ENCODE measurements around the gene CTSC. TPM values are rescaled to one million over a fixed set of nuclear protein-coding genes. Genes with fewer than 3 reads are reported as not detected.
"Not testable (repeated sequence)": the region's sequence is repeated elsewhere in the genome, so short reads cannot be mapped to it uniquely, and the experiment has no call there.

CTSC gene
- total RNA-seq, 1 donor from 2014 or later, result 43.9 TPM

DNA sequence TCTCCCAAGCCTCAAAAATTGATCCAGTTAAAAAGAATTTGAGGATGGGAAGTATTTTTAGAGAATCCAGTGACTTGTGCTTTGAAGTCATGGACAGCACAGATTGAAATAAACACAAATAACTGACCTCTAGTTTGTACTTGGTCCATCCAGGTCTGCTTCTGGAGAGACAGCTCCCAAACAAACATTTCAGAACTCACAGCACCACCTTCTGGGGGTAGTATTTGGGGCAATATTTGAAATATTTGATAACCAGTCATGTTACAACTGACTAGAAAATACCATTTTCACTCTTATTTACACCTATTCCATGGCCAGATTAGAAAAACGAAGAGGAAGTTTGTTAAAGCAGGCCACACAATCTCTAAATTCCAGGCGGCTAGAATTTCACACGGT is 56.2 kb downstream of the CTSC start:
- DNase-seq, result peak; percentile 9

DNA sequence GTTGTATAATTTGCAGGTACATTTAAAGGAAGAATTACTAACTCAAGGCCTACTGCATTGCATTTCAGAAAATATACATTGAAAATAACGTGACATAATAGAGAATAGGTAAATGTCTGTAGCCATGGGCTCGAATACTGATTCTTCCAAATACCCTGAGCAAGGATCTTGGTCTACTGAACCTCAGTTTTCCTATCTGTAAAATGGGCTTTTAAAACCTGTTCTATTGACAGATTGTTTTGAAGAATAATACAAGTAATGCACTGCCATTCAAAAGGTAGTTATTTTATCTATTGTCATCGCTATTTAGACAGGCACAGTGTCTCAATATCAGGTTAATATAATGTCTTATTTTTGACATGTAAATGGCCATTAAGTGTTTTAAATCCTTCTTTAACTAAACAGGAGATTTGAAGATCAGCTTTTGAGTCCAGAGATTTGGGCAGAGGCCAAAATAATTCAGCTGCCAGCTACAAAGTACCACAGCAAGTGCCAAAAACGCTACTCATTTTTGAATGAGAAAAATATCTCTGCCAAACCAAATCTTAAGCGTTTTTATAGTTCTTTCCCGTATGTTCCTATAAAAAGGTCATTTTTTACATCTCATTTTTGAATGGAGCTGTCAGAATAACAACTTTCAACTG is 56.7 kb downstream of the CTSC start:
- DNase-seq, result peak; percentile 79

DNA sequence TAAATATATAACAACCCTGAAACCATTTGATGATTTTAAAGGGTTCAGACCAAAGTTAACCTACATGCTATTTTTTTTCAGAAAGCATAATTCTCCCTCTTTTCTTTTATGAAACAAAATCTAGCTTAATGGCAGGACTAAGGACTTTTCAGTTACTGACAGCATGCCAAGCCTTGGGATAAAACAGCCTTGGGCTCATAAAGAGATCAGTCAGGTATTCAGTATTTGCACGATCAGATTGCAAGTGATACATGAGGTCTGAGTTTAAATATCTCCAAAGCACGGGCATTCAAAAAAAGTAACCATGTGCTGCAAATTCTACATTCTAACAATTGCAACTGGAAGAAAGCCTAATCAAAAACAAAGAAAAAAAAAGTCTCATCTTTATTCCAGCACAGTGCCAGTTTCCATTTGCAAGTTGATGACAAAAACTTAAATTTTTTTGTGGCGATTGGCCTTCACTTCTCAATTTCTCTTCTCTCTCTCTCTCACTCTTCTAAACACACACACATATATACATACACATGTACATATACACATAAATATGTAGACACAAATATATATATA is 60.1 kb downstream of the CTSC start:
- no peak for DNase-seq

DNA sequence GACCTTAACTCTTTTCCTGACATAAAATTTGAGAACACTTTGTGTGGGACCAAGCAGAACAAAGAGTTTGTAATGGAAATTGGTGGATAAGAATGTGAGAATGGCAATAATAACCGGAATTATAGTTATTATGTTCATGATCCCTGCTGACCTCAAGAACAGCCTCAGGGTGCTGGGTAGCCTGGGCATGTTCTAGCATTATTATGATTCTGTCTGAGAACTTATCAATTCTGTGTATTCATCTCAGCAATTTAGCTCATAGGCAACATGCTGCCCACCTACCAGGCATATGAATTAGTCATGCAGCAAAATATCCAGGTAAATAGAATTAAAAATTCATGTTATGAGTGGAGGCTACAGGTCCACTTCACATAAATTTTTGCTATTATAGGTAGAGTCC is 61.9 kb downstream of the CTSC start:
- no peak for DNase-seq

DNA sequence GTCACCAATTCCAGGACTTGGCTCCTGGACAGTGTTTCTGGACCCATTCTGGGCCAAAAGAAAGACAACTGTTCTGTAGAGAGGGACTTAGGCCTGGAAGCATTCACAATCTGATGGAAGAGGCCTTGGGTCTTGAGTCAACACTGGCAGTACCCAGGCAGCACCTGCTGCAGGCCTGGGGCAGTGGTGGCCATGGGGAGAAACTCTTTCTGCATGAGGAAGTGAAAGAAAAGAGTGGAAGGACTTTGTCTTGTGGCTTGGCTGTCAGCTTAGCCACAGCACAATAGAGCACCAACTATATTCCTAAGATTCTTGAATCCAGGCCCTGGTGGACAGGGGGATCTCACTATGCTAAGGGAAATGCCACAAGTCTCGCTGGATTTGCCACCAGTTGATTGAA is 70.6 kb downstream of the CTSC start:
- DNase-seq, result no peak

DNA sequence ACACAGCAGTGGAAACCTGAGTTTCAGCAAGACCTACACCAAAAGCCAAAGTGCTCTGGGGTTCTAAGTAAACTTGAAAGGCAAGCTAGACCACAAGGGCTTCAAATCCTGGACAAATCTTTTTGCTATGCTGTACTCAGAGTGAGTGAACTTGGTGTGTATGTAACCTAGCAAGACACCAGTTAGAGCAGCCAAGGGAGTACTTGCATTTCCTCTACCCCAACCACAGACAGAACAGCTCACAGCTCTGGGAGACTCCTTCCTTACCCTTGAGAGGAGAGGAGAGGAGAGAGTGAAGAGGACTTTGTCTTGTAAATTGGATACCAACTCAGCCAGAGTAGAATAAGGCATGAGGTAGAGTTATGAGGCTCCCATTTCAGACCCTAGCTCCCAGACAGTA is 71.4 kb downstream of the CTSC start:
- no peak for DNase-seq

DNA sequence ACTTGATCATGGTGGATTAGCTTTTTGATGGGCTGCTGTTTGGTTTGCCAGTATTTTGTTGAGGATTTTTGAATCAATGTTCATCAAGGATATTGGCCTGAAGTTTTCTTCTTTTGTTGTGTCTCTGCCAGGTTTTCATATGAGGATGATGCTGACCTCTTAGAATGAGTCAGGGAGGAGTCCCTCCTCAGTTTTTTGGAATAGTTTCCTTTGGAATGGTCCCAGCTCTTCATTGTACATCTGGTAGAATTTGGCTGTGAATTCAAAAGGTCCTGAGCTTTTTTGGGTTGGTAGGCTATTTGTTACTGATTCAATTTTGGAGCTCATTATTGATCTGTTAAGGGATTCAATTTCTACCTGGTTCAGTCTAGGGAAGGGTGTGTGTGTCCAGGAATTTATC is 78.1 kb downstream of the CTSC start:
- DNase-seq, result no peak

DNA sequence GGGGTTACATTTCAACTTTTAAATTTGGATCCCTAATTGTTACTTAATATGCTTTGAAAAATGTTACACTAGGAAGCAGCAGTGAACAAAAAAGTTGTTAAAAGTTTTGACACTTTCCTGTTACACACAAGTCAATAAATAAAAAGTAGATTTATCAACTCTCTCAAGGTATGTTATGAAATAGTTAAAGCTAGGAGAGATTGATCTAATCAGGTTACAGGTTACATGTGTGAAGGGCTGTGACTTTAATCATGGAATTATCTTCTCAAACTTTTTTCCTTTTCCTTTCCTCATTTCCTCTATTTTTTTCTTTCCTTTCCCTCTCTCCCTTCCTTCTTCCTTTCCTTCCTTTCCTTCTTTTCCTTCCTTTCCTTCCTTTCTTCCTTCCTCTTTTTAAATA is 85.3 kb downstream of the CTSC start:
- no peak for DNase-seq

DNA sequence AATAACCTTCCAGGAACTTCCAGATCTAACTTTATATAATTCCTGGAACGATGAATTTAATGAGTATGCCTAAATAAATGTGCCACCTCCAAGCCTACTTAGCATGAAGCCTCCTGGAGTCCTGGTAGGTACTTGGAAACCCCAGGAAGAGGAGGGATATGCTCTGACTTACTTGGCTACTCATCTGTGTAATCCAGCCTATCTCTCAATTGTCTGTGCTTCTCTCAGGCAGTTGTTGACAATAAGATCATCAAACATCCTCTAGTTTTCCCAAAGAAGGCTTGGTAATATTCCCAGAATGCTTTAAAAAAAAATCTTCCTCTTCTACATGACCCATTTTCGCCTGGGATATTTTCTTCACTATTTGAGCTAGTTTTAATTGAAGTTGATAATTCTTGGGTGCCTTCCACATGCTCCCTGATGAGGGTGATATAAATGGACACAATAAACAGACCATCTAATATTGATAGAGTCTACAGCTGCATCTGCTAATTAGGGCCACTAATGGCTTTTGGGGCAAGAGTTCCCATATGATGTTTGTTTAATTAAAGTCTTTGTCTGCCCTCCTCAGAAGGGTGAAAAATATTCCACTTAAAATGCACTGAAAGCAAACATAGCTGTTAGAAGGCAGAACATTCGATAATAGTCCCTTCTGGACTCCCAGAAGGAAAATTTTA is 86.8 kb downstream of the CTSC start:
- DNase-seq, result peak; percentile 1

DNA sequence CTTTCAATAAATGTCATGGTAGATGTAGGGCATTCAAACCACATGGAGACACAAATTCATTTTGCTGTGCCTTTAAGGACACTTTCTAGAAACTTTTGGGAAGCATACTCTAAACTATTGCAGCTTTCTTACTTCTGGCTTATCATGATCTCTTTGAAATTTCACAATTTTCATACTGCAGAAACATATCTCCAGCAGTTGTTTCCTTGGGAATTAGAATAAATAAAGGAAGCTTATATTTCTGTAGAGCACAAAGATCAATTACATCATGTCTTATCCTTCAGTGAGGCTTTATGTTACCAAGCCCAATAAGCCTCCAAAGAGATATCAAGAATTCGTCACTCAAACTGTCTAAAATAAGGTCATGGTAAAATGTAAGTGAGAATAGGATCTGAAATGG is 87.8 kb downstream of the CTSC start:
- DNase-seq, result peak; percentile 14

DNA sequence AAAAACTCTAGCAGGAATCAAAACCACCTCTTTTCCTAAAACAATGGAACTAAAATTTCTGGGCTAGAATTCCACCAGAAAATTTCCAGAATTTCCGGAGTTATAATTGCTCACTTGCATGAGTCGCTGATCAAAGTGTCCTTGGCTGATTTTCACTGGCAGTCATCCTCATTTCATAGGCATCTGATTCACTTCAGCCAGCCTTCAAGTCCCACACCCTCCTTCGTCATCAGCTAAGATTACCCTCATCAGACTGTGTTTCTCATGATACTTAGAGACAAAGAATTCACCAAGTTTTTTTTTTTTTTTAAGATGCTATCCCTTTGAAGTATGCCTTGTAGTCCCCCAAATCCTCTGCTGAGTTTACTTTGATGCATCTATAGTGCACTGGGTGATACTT is 90.8 kb downstream of the CTSC start:
- peak; percentile 4 for DNase-seq

DNA sequence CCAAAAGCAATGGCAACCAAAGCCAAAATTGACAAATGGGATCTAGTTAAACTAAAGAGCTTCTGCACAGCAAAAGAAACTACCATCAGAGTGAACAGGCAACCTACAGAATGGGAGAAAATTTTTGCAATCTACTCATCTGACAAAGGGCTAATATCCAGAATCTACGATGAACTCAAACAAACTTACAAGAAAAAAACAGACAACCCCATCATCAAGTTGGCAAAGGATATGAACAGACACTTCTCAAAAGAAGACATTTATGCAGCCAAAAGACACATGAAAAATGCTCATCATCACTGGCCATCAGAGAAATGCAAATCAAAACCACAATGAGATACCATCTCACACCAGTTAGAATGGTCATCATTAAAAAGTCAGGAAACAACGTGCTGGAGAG is 92.0 kb downstream of the CTSC start:
- not testable (repeated sequence) for DNase-seq

Other genes starting within 250 kb of the CTSC start
- gene RAB38, start 162.3 kb downstream of the CTSC start, total RNA-seq, result 5.6 TPM